ENCODE measurements around the gene PORCN. TPM values are rescaled to one million over a fixed set of nuclear protein-coding genes. Genes with fewer than 3 reads are reported as not detected.

Gene PORCN
- total and polyA plus RNA-seq, 2 of the 4 experiments (the other 2 are of a cell fraction), result 4.1 to 10.1 TPM

GRCh38 chrX:48513670-48514069, 4.9 kb downstream of the PORCN start:
- no peak overlapping the region for H4K91ac ChIP-seq (ENCODE audit: insufficient read depth, low read depth, low read length)
- POLR2A ChIA-PET (ENCODE audit: unreplicated experiment), result no interaction called here
- H2AFZ ChIP-seq (replicated peaks; ENCODE audit: low read length, poor library complexity), result no peak overlapping the region
- no peak for DNase-seq
- H3K27ac ChIP-seq (ENCODE audit: insufficient read depth, low read length), result no peak overlapping the region
- no peak overlapping the region for H2AK5ac ChIP-seq (ENCODE audit: low read depth, low read length)
- H4K5ac ChIP-seq (ENCODE audit: low read depth, low read length), result no peak overlapping the region
- H3K9me3 ChIP-seq (ENCODE audit: control insufficient read depth, insufficient read depth, low read length), result no peaks in the 10 kb centered on the region; the same call in 1 of the 2 replicates
- no peak overlapping the region for H3K14ac ChIP-seq (replicated peaks; ENCODE audit: low read depth, low read length)
- BruUV-seq (replicated peaks), result no TSS peak
- no peaks in the 10 kb centered on the region for H3K27me3 ChIP-seq (ENCODE audit: control insufficient read depth, insufficient read depth, low read length)
- no peak overlapping the region for H2BK15ac ChIP-seq (ENCODE audit: low read depth, low read length)
- H2AK9ac ChIP-seq (replicated peaks; ENCODE audit: low read depth, low read length, poor library complexity), result no peak overlapping the region
- no peak overlapping the region for H3K4me3 ChIP-seq (ENCODE audit: insufficient read depth, low read depth, low read length)
- H4K8ac ChIP-seq (ENCODE audit: low read depth in 2 of 2, low read length in 2 of 2), result no peak overlapping the region
- ATAC-seq (ENCODE audit: low read depth), result no peak
- H3K23ac ChIP-seq (ENCODE audit: low read depth, low read length), result no peak overlapping the region
- in situ Hi-C loops (cut with MboI; ENCODE audit: low sequenced_read_pairs), result no loop called here
- no peaks in the 10 kb centered on the region for H3K4me1 ChIP-seq (ENCODE audit: control insufficient read depth, insufficient read depth, low read length)
- TF ChIP-seq MAFK (IDR thresholded peaks at IDR 0.05; ENCODE audit: low read depth, low read length) (no peak), CEBPB (IDR thresholded peaks at IDR 0.05; ENCODE audit: low read depth, low read length) (no peak), POLR2A (IDR thresholded peaks at IDR 0.05; ENCODE audit: low read depth, low read length) (no peak), USF2 (IDR thresholded peaks at IDR 0.05; ENCODE audit: low read depth, low read length) (no peak), RFX5 (IDR thresholded peaks at IDR 0.05; ENCODE audit: low read depth, low read length) (no peak), MXI1 (IDR thresholded peaks at IDR 0.05; ENCODE audit: borderline replicate concordance, low read depth, low read length) (no peak), CHD1 (IDR thresholded peaks at IDR 0.05; ENCODE audit: low read depth, low read length) (no peak), MAZ (IDR thresholded peaks at IDR 0.05; ENCODE audit: borderline replicate concordance, low read depth, low read length) (no peak), BHLHE40 (IDR thresholded peaks at IDR 0.05; ENCODE audit: low read depth, low read length) (no peak), FOS (IDR thresholded peaks at IDR 0.05; ENCODE audit: low read depth, low read length) (no peak), NFE2L2 (IDR thresholded peaks at IDR 0.05; ENCODE audit: low read depth, low read length) (no peak), RAD21 (IDR thresholded peaks at IDR 0.05; ENCODE audit: low read length) (no peak), ELK1 (IDR thresholded peaks at IDR 0.05; ENCODE audit: borderline replicate concordance, low read depth, low read length) (no peak)
- TF ChIP-seq, protein P1, sequence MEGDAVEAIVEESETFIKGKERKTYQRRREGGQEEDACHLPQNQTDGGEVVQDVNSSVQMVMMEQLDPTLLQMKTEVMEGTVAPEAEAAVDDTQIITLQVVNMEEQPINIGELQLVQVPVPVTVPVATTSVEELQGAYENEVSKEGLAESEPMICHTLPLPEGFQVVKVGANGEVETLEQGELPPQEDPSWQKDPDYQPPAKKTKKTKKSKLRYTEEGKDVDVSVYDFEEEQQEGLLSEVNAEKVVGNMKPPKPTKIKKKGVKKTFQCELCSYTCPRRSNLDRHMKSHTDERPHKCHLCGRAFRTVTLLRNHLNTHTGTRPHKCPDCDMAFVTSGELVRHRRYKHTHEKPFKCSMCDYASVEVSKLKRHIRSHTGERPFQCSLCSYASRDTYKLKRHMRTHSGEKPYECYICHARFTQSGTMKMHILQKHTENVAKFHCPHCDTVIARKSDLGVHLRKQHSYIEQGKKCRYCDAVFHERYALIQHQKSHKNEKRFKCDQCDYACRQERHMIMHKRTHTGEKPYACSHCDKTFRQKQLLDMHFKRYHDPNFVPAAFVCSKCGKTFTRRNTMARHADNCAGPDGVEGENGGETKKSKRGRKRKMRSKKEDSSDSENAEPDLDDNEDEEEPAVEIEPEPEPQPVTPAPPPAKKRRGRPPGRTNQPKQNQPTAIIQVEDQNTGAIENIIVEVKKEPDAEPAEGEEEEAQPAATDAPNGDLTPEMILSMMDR (conservative IDR thresholded peaks at IDR 0.05; ENCODE audit: low read depth, low read length), result no peak
- dilution Hi-C loops (cut with HindIII; ENCODE audit: low sequenced_read_pairs, unreplicated experiment), result no loop called here
- WGBS, 2 experiments (ENCODE audit: extremely low coverage in 2 of 2, insufficient read length in 1 of 2), result 38% methylated on average over 1 of the region's 4 CpGs; no CpG with 5 or more reads in 1 of the 2 experiments
- no peak overlapping the region for H2BK120ac ChIP-seq (ENCODE audit: low read depth, low read length)
- no peak overlapping the region for H3K4me2 ChIP-seq (ENCODE audit: low read depth, low read length)
- peaks cover 3% of the 10 kb centered on the region for H3K36me3 ChIP-seq (ENCODE audit: control insufficient read depth, insufficient read depth, low read length)
- no peak overlapping the region for H3K4ac ChIP-seq (ENCODE audit: low read depth, low read length)
- CTCF ChIA-PET, result no interaction called here
- H3K9ac ChIP-seq (ENCODE audit: low read depth, low read length), result no peak overlapping the region
- no peaks in the 10 kb centered on the region for H4K20me1 ChIP-seq (ENCODE audit: insufficient read depth, low read length)
- H3K18ac ChIP-seq (ENCODE audit: low read depth, low read length), result no peak overlapping the region
- no peak overlapping the region for H2BK20ac ChIP-seq (ENCODE audit: low read depth, low read length)
- intact Hi-C loops (cut with micrococcal nuclease), result no loop called here
- H3K79me1 ChIP-seq (ENCODE audit: low read depth in 1 of 2, low read length in 2 of 2), result peaks cover 3 to 8% of the 10 kb centered on the region in 2 experiments; a peak in 2 of 4 replicates
- no peaks in the 10 kb centered on the region for H3K9me1 ChIP-seq (ENCODE audit: insufficient read depth, low read length)
- no peak overlapping the region for H2BK5ac ChIP-seq (ENCODE audit: low read depth, low read length, poor library complexity, severe bottlenecking)
- H3K56ac ChIP-seq (ENCODE audit: extremely low read depth, insufficient read depth, low read length), result no peak overlapping the region
